Neural cell (in vitro differentiated cells): Measurements from ENCODE around the gene AIMP2.

Experiments used
- CTCF ChIP-seq: fragments of 450-650 bp; IDR thresholded peaks from 2 replicates; pipeline ENCODE4 v1.5.1; 2014; ENCODE audit warnings: antibody characterized with exemption, mild to moderate bottlenecking, moderate library complexity; ENCODE audit not compliant: poor library complexity, severe bottlenecking
- EP300 ChIP-seq: fragments of 450-650 bp; conservative IDR thresholded peaks from 2 replicates; pipeline ENCODE4 v1.6.1; 2014; ENCODE audit warnings: antibody characterized with exemption, mild to moderate bottlenecking, moderate library complexity; ENCODE audit not compliant: poor library complexity, severe bottlenecking
- EZH2 ChIP-seq: fragments of 200-600, 300-800 bp; shearing (Covaris generic), sonication (generic); IDR thresholded peaks from 2 replicates; pipeline ENCODE4 v1.6.1; 2014; ENCODE audit warnings: antibody characterized with exemption, low read length, borderline replicate concordance, mild to moderate bottlenecking; ENCODE audit not compliant: insufficient read depth, poor library complexity, severe bottlenecking
- POLR2AphosphoS5 ChIP-seq: IDR thresholded peaks from 2 replicates; pipeline ENCODE4 v1.6.1; 2012
- RAD21 ChIP-seq: fragments of 450-650 bp; conservative IDR thresholded peaks from 2 replicates; pipeline ENCODE4 v1.6.1; 2014; ENCODE audit warnings: antibody characterized with exemption, mild to moderate bottlenecking, moderate library complexity
- TF ChIP-seq, protein P1 (sequence below): IDR thresholded peaks from 2 replicates; pipeline ENCODE4 v1.6.1; 2012; ENCODE audit warnings: borderline replicate concordance

- TF ChIP-seq CTCF (no peak), POLR2AphosphoS5 (no peak), EZH2 (no peak), RAD21 (no peak), EP300 (no peak)
- TF ChIP-seq, protein P1, sequence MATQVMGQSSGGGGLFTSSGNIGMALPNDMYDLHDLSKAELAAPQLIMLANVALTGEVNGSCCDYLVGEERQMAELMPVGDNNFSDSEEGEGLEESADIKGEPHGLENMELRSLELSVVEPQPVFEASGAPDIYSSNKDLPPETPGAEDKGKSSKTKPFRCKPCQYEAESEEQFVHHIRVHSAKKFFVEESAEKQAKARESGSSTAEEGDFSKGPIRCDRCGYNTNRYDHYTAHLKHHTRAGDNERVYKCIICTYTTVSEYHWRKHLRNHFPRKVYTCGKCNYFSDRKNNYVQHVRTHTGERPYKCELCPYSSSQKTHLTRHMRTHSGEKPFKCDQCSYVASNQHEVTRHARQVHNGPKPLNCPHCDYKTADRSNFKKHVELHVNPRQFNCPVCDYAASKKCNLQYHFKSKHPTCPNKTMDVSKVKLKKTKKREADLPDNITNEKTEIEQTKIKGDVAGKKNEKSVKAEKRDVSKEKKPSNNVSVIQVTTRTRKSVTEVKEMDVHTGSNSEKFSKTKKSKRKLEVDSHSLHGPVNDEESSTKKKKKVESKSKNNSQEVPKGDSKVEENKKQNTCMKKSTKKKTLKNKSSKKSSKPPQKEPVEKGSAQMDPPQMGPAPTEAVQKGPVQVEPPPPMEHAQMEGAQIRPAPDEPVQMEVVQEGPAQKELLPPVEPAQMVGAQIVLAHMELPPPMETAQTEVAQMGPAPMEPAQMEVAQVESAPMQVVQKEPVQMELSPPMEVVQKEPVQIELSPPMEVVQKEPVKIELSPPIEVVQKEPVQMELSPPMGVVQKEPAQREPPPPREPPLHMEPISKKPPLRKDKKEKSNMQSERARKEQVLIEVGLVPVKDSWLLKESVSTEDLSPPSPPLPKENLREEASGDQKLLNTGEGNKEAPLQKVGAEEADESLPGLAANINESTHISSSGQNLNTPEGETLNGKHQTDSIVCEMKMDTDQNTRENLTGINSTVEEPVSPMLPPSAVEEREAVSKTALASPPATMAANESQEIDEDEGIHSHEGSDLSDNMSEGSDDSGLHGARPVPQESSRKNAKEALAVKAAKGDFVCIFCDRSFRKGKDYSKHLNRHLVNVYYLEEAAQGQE = no peak
Measured at GRCh38 chr7:6007386-6007785, 1.7 kb upstream of the AIMP2 start.
